Loucy (cell line): Measurements from ENCODE around the gene ANXA8.

ENCODE experiments used
- H2AFZ ChIP-seq: fragments of 200-600 bp; sonication (generic); 2 replicates; pipeline ENCODE4 v1.6.0; 2016; ENCODE audit warnings: antibody characterized with exemption, mild to moderate bottlenecking, low read length, moderate library complexity
- H3F3A ChIP-seq: fragments of 200-600 bp; 2 replicates; pipeline ENCODE4 v1.6.0; 2016; ENCODE audit warnings: antibody characterized with exemption, low read depth, mild to moderate bottlenecking
- H3K27me3 ChIP-seq: fragments of 200-600 bp; sonication (generic); 2 replicates; pipeline ENCODE4 v1.6.1; 2014; ENCODE audit warnings: low read length, mild to moderate bottlenecking; ENCODE audit not compliant: insufficient read depth, poor library complexity, severe bottlenecking
- H3K36me3 ChIP-seq: fragments of 200-600 bp; sonication (generic); 2 replicates; pipeline ENCODE4 v1.6.1; 2016; ENCODE audit warnings: low read length; ENCODE audit not compliant: insufficient read depth
- H3K4me1 ChIP-seq: fragments of 200-600 bp; sonication (generic); 2 replicates; pipeline ENCODE4 v1.5.1; 2014; ENCODE audit warnings: low read length, mild to moderate bottlenecking; ENCODE audit not compliant: insufficient read depth, poor library complexity, severe bottlenecking
- H3K4me2 ChIP-seq: fragments of 200-600 bp; sonication (generic); 2 replicates; pipeline ENCODE4 v1.6.0; 2014; ENCODE audit warnings: antibody characterized with exemption, low read length, low read depth, mild to moderate bottlenecking; ENCODE audit not compliant: poor library complexity, severe bottlenecking
- H3K4me3 ChIP-seq: fragments of 200-600 bp; sonication (generic); 2 replicates; pipeline ENCODE4 v1.5.1; 2014; ENCODE audit warnings: low read length, mild to moderate bottlenecking, mixed read lengths; ENCODE audit not compliant: poor library complexity, severe bottlenecking
- H3K79me2 ChIP-seq: fragments of 200-600 bp; sonication (generic); 2 replicates; pipeline ENCODE4 v1.6.1; 2014; ENCODE audit warnings: low read length; ENCODE audit not compliant: insufficient read depth
- H3K9ac ChIP-seq: fragments of 200-600 bp; sonication (generic); 2 replicates; pipeline ENCODE4 v1.6.0; 2014; ENCODE audit warnings: mild to moderate bottlenecking, low read depth, low read length, moderate library complexity; ENCODE audit not compliant: poor library complexity, severe bottlenecking
- H3K9me2 ChIP-seq: fragments of 200-600 bp; sonication (generic); replicated peaks from 2 replicates; pipeline ENCODE4 v1.6.1; 2016; ENCODE audit warnings: low read depth, low read length, mixed read lengths
- H3K9me3 ChIP-seq: fragments of 200-600 bp; sonication (generic); 2 replicates; pipeline ENCODE4 v1.6.1; 2014; ENCODE audit warnings: mild to moderate bottlenecking, antibody characterized with exemption, low read length, low read depth; ENCODE audit not compliant: insufficient read depth
- H4K20me1 ChIP-seq: fragments of 200-600 bp; sonication (generic); 2 replicates; pipeline ENCODE4 v1.6.0; 2014; ENCODE audit warnings: antibody characterized with exemption, low read length, mild to moderate bottlenecking; ENCODE audit not compliant: insufficient read depth, poor library complexity, severe bottlenecking
- CTCF ChIP-seq: fragments of 200-600 bp; sonication (generic); conservative IDR thresholded peaks from 2 replicates; pipeline ENCODE4 v1.5.1; 2014; ENCODE audit warnings: mild to moderate bottlenecking, antibody characterized with exemption, low read length
- EZH2phosphoT487 ChIP-seq: fragments of 200-600 bp; IDR thresholded peaks from 2 replicates; pipeline ENCODE4 v1.6.1; 2018; ENCODE audit warnings: antibody characterized with exemption, mild to moderate bottlenecking, moderate library complexity, borderline replicate concordance

The ANXA8 gene

GRCh38 chr10:47450442-47450841 is 33.5 kb downstream of the ANXA8 start:
- TF ChIP-seq CTCF (no peak), EZH2phosphoT487 (no peak)
- Histone ChIP-seq H4K20me1 (no peaks in the 10 kb centered on the region), H3K9me2 (no peaks in the 10 kb centered on the region), H3K27me3 (no peaks in the 10 kb centered on the region), H3K79me2 (no peaks in the 10 kb centered on the region), H3K9me3 (no peaks in the 10 kb centered on the region), H2AFZ (no peak overlapping the region), H3K4me3 (no peak overlapping the region), H3K4me2 (no peak overlapping the region), H3K36me3 (no peaks in the 10 kb centered on the region), H3F3A (no peaks in the 10 kb centered on the region), H3K4me1 (peaks cover 14% of the 10 kb centered on the region), H3K9ac (no peak overlapping the region)

DNA sequence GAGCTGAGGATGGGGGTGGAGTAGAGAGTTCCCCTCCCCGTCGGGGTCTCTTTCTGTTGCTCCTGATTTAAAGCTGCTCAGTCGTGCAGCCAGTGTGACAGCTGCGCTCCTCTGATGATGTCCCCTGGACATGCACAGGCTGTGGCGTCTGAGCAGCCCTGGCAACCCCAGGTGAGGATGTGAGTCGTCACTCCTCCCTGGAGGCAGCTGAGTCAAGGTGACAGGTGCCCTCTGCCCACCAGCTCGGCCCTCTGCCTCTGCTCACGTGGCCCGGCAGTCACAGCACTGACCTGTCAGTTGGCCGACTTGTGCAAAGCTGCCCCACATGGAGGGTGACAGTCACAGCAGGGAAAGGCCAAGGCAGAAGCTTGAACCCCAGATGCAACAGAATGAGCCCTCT is 33.9 kb downstream of the ANXA8 start:
- H3K9ac ChIP-seq, result no peak overlapping the region
- H3K4me3 ChIP-seq, result no peak overlapping the region
- H3K79me2 ChIP-seq, result no peaks in the 10 kb centered on the region
- no peaks in the 10 kb centered on the region for H3K9me2 ChIP-seq
- TF ChIP-seq EZH2phosphoT487 (no peak), CTCF (no peak)
- no peak overlapping the region for H2AFZ ChIP-seq
- no peaks in the 10 kb centered on the region for H3K36me3 ChIP-seq
- H3F3A ChIP-seq, result no peaks in the 10 kb centered on the region
- no peaks in the 10 kb centered on the region; the same call in 1 of the 2 replicates for H3K9me3 ChIP-seq
- H4K20me1 ChIP-seq, result no peaks in the 10 kb centered on the region
- H3K4me2 ChIP-seq, result no peak overlapping the region
- peaks cover 14% of the 10 kb centered on the region for H3K4me1 ChIP-seq
- no peaks in the 10 kb centered on the region for H3K27me3 ChIP-seq

GRCh38 chr10:47449102-47449978 is 34.6 kb downstream of the ANXA8 start:
- H3K27me3 ChIP-seq, result no peaks in the 10 kb centered on the region
- H3K9me2 ChIP-seq, result no peaks in the 10 kb centered on the region
- H3F3A ChIP-seq, result no peaks in the 10 kb centered on the region
- no peaks in the 10 kb centered on the region for H4K20me1 ChIP-seq
- TF ChIP-seq EZH2phosphoT487 (no peak), CTCF (no peak)
- H3K79me2 ChIP-seq, result no peaks in the 10 kb centered on the region
- no peak overlapping the region for H3K4me3 ChIP-seq
- H3K4me2 ChIP-seq, result no peak overlapping the region
- no peaks in the 10 kb centered on the region; the same call in 1 of the 2 replicates for H3K9me3 ChIP-seq
- no peak overlapping the region for H2AFZ ChIP-seq
- peaks cover 14% of the 10 kb centered on the region for H3K4me1 ChIP-seq
- H3K36me3 ChIP-seq, result no peaks in the 10 kb centered on the region
- H3K9ac ChIP-seq, result no peak overlapping the region
